Endodermal cell (in vitro differentiated cells): Measurements from ENCODE around the gene AFAP1L2. TPM values are rescaled to one million over a fixed set of nuclear protein-coding genes. Genes with fewer than 3 reads are reported as not detected.

Source experiments
- DNase-seq: peaks from one replicate; pipeline ENCODE4 v3.0.0-alpha.2; 2017
- H3K27ac ChIP-seq: 2 replicates; pipeline ENCODE4 v1.5.1; 2013; ENCODE audit warnings: mild to moderate bottlenecking, low read depth, low read length, moderate library complexity
- H3K27me3 ChIP-seq: 2 replicates; pipeline ENCODE4 v1.6.1; 2013; ENCODE audit warnings: mild to moderate bottlenecking, low read length, moderate library complexity; ENCODE audit not compliant: insufficient read depth, control insufficient read depth, poor library complexity, severe bottlenecking
- H3K36me3 ChIP-seq: 2 replicates; pipeline ENCODE4 v1.7.0; 2013; ENCODE audit warnings: mild to moderate bottlenecking, low read length, moderate library complexity; ENCODE audit not compliant: control insufficient read depth, insufficient read depth
- H3K4me1 ChIP-seq: one replicate; pipeline ENCODE4 v1.7.0; 2013; ENCODE audit warnings: low read length; ENCODE audit not compliant: control insufficient read depth, insufficient read depth
- H3K4me3 ChIP-seq: 2 replicates; pipeline ENCODE4 v1.5.1; 2013; ENCODE audit warnings: mild to moderate bottlenecking, low read length, moderate library complexity
- H3K9ac ChIP-seq: 2 replicates; pipeline ENCODE4 v1.6.1; 2013; ENCODE audit warnings: mild to moderate bottlenecking, low read length, moderate library complexity; ENCODE audit not compliant: poor library complexity, severe bottlenecking; ENCODE audit errors: extremely low read depth
- H3K9me3 ChIP-seq: 2 replicates; pipeline ENCODE4 v1.6.1; 2013; ENCODE audit warnings: mild to moderate bottlenecking, low read length, moderate library complexity; ENCODE audit not compliant: control insufficient read depth
- H3K27ac Mint-ChIP-seq: 2 replicates; pipeline ENCODE4 v1.8.0; 2020; ENCODE audit warnings: mixed read lengths
- H3K27me3 Mint-ChIP-seq: 2 replicates; pipeline ENCODE4 v1.8.0; 2021; ENCODE audit warnings: mild to moderate bottlenecking, mixed read lengths; ENCODE audit not compliant: insufficient read depth
- H3K36me3 Mint-ChIP-seq: 2 replicates; pipeline ENCODE4 v1.8.0; 2020; ENCODE audit warnings: low read depth, mixed read lengths
- H3K4me1 Mint-ChIP-seq: 2 replicates; pipeline ENCODE4 v1.8.0; 2020; ENCODE audit warnings: mixed read lengths
- H3K4me3 Mint-ChIP-seq: 2 replicates; pipeline ENCODE4 v1.8.0; 2020; ENCODE audit warnings: mild to moderate bottlenecking, moderate library complexity, mixed read lengths
- H3K9me3 Mint-ChIP-seq: 2 replicates; pipeline ENCODE4 v1.8.0; 2020; ENCODE audit warnings: mild to moderate bottlenecking, mixed read lengths
- WGBS, 2 experiments: methylation state at CpG; one replicate each; pipeline versions ENCODE4 v1.1.5 to v1.1.7; 2013; ENCODE audit warnings: missing lambda C conversion rate in 2 of 2, mixed read lengths in 1 of 2; ENCODE audit not compliant: insufficient coverage in 1 of 2, insufficient read length in 1 of 2; 5-methylcytosine and 5-hydroxymethylcytosine counted together
- total RNA-seq, 2 donors: library from RNA; stranded (reverse); fragmentation: NEBNext Ultra II Directional in 1 of 2; extraction: Animal tissue kit (Norgen Biotek cat#: 25700) in 1 of 2; gene quantifications; 2 replicates in 1 of 2; 3 replicates in 1 of 2; pipeline ENCODE4 v1.2.1, GENCODE V29; 2021
- TF ChIP-seq, protein P1 (sequence below): fragments of 200-600 bp; sonication (generic); conservative IDR thresholded peaks from 2 replicates; pipeline ENCODE4 v1.5.0; 2021; ENCODE audit warnings: antibody characterized with exemption, mild to moderate bottlenecking

Gene AFAP1L2
- total RNA-seq, 2 donors from 2014 or later, result 1.5 to 2.2 TPM

DNA sequence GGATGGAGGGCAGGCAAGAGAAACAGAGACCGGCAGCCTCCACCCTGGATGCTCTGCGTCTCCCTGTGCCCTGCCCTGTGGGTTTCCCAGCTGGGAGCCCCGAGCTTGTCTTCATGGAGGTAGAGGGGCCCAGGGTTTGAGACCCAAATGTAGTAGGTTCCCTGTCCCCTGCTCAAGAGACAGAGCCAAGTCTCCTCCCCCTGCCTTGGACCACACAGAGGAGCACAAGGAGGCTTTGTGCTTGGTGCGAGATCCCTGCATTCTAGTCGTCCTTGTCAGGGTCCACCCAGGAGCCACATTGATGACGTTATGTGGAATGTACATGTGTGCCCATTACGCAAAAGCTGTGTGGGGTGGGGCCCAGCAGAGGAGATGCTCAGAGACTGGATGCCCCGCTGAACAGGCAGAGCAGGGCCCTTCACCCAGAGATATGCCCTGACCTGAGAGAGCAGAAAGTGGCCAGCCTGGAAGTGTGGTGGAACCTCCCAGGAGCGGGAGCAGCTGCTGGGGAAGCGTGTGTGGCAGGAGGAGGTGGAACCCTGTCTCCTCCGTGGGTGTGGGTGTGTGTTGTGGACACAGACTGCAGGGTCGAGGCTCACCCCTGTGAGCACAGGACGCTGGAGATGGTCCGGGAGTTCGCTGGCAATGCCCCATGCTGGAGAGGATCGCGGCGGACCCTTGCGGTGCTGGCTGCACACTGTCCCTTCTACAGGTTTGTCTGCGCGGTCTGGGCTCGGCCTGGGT is 126.0 kb downstream of the AFAP1L2 start:
- TF ChIP-seq, protein P1, sequence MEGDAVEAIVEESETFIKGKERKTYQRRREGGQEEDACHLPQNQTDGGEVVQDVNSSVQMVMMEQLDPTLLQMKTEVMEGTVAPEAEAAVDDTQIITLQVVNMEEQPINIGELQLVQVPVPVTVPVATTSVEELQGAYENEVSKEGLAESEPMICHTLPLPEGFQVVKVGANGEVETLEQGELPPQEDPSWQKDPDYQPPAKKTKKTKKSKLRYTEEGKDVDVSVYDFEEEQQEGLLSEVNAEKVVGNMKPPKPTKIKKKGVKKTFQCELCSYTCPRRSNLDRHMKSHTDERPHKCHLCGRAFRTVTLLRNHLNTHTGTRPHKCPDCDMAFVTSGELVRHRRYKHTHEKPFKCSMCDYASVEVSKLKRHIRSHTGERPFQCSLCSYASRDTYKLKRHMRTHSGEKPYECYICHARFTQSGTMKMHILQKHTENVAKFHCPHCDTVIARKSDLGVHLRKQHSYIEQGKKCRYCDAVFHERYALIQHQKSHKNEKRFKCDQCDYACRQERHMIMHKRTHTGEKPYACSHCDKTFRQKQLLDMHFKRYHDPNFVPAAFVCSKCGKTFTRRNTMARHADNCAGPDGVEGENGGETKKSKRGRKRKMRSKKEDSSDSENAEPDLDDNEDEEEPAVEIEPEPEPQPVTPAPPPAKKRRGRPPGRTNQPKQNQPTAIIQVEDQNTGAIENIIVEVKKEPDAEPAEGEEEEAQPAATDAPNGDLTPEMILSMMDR, result no peak
- no peak overlapping the region for H3K27ac Mint-ChIP-seq
- H3K9me3 Mint-ChIP-seq, result no peaks in the 10 kb centered on the region
- Histone ChIP-seq H3K9ac (no peak overlapping the region), H3K4me1 (no peaks in the 10 kb centered on the region), H3K27ac (no peak overlapping the region), H3K9me3 (no peaks in the 10 kb centered on the region), H3K36me3 (no peaks in the 10 kb centered on the region), H3K27me3 (no peaks in the 10 kb centered on the region), H3K4me3 (no peak overlapping the region)
- H3K36me3 Mint-ChIP-seq, result no peaks in the 10 kb centered on the region
- no peak for DNase-seq
- H3K4me1 Mint-ChIP-seq, result no peaks in the 10 kb centered on the region
- H3K4me3 Mint-ChIP-seq, result no peak overlapping the region
- 87 to 91% methylated on average over 7 to 22 of the region's 22 CpGs for WGBS, 2 experiments
- H3K27me3 Mint-ChIP-seq, result no peaks in the 10 kb centered on the region

DNA sequence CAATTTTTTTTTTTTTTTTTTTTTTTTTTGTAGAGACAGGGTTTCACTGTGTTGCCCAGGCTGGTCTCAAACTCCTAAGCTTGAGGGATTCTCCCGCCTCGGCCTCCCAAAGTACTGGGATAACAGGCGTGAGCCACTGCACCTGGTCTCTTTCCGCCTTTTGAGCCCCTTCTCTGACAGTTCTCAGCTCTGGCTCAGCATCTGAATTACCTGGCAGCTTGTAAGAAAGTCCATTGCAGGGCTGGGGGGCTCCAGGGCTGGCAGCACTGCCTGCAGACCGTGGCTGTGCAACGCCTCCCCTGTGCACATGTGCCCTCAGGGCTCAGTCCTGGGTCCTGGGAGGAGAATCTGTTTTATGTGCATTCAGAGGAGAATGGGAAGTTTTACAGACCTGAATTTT is 127.6 kb downstream of the AFAP1L2 start:
- Histone ChIP-seq H3K9ac (no peak overlapping the region), H3K4me1 (no peaks in the 10 kb centered on the region), H3K9me3 (no peaks in the 10 kb centered on the region), H3K27me3 (no peaks in the 10 kb centered on the region), H3K4me3 (no peak overlapping the region), H3K36me3 (no peaks in the 10 kb centered on the region), H3K27ac (no peak overlapping the region)
- Mint-ChIP-seq H3K4me1 (no peaks in the 10 kb centered on the region), H3K9me3 (no peaks in the 10 kb centered on the region), H3K27ac (no peak overlapping the region), H3K4me3 (no peak overlapping the region), H3K36me3 (no peaks in the 10 kb centered on the region), H3K27me3 (no peaks in the 10 kb centered on the region)
- TF ChIP-seq, protein P1, result no peak
- no peak for DNase-seq
- WGBS, 2 experiments, result 92 to 100% methylated on average over 6 of the region's 6 CpGs

DNA sequence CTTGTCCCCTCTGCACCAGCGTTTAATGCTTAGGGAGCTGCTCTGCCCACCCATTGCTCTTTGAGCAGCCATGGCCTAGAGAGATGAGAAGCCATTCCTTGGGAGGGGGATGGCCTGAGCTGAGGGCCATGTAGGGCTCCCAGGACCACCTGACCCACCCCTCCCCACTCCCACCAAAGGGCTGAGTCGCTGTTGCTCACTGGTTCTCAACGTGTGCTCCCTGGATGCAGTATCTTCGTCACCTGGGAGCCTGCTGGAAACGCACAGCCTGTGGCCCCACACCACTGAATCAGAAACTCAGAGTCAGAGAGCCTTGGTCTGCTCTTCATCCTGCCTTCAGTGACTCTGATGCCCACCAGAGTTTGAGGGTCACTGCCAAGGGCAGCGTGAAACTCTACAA is 128.2 kb downstream of the AFAP1L2 start:
- no peak overlapping the region for H3K4me3 ChIP-seq
- Mint-ChIP-seq H3K4me1 (no peaks in the 10 kb centered on the region), H3K9me3 (no peaks in the 10 kb centered on the region), H3K27me3 (no peaks in the 10 kb centered on the region), H3K4me3 (no peak overlapping the region), H3K36me3 (no peaks in the 10 kb centered on the region), H3K27ac (no peak overlapping the region)
- no peaks in the 10 kb centered on the region for H3K27me3 ChIP-seq
- WGBS, 2 experiments, result 84 to 92% methylated on average over 4 to 6 of the region's 6 CpGs
- no peaks in the 10 kb centered on the region for H3K4me1 ChIP-seq
- DNase-seq, result no peak
- no peaks in the 10 kb centered on the region for H3K9me3 ChIP-seq
- H3K9ac ChIP-seq, result no peak overlapping the region
- H3K36me3 ChIP-seq, result no peaks in the 10 kb centered on the region
- TF ChIP-seq, protein P1, result no peak
- H3K27ac ChIP-seq, result no peak overlapping the region
